GM10266 (cell line): Measurements from ENCODE around the gene TMEM52.
A peak's percentile ranks its signal among the peaks of the same experiment; 100 is the strongest.

Experiments
- DNase-seq: peaks from one replicate; pipeline ENCODE4 v3.0.0; 2012; ENCODE audit errors: extremely low spot score
- TF ChIP-seq, protein P1 (sequence below): IDR thresholded peaks from 2 replicates; pipeline ENCODE4 v1.5.1; 2012; ENCODE audit warnings: mild to moderate bottlenecking, low read depth; ENCODE audit not compliant: control insufficient read depth, insufficient read depth; ENCODE audit errors: missing control alignments

The TMEM52 gene

DNA sequence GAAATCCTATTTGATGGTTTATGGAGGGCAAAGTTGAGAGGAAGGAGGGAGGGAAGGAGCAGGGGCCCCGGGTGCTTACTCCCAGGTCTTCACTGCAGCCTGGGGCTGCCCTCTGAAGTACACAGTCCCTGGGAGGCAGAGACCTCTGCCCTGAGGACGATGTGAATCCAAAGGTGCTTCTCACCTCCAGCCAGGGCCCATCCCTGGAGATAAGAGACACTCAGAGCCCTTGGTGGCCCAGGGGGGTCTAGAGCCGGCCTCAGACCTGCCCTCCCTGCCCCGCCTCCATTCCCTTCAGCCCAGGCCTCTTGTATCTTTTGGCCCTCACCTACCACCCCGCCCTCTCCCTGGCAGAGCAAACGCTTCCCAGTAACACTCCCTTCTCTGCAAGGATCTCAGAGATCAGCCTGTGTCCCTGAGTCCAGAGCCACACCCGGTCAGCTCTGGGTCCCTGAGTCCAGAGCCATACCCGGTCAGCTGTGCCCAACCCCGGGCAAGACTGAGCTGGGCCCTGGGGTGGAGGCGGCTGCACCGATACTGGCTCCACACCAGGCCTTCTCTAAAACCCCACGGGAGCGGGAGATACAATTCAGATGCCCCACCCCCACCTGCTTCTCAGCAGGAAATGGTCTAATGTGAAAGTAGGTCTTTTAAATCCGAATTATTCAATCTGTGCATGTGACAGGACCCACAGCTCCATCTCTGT, 24.6 kb downstream of the TMEM52 start:
- TF ChIP-seq, protein P1, sequence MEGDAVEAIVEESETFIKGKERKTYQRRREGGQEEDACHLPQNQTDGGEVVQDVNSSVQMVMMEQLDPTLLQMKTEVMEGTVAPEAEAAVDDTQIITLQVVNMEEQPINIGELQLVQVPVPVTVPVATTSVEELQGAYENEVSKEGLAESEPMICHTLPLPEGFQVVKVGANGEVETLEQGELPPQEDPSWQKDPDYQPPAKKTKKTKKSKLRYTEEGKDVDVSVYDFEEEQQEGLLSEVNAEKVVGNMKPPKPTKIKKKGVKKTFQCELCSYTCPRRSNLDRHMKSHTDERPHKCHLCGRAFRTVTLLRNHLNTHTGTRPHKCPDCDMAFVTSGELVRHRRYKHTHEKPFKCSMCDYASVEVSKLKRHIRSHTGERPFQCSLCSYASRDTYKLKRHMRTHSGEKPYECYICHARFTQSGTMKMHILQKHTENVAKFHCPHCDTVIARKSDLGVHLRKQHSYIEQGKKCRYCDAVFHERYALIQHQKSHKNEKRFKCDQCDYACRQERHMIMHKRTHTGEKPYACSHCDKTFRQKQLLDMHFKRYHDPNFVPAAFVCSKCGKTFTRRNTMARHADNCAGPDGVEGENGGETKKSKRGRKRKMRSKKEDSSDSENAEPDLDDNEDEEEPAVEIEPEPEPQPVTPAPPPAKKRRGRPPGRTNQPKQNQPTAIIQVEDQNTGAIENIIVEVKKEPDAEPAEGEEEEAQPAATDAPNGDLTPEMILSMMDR: no peak
- DNase-seq: no peak

DNA sequence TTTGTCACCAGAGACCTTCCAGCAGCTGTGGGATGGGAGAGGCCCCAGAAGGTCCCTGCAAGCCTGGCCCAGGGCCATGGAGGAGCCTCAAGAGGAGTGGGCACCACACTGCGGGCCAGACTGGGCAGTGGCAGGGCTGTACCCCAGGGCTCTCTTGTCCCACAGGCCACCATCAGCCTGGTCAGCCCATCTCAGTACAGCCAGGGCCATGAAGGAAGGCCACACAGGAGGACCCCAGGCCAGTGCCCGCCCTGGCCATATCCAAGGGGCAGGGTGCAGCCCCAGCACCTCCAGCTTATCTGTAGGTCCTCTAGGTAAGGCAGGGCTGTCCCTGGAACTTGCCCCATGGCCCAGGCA, 25.1 kb downstream of the TMEM52 start:
- TF ChIP-seq, protein P1: no peak
- DNase-seq: no peak

DNA sequence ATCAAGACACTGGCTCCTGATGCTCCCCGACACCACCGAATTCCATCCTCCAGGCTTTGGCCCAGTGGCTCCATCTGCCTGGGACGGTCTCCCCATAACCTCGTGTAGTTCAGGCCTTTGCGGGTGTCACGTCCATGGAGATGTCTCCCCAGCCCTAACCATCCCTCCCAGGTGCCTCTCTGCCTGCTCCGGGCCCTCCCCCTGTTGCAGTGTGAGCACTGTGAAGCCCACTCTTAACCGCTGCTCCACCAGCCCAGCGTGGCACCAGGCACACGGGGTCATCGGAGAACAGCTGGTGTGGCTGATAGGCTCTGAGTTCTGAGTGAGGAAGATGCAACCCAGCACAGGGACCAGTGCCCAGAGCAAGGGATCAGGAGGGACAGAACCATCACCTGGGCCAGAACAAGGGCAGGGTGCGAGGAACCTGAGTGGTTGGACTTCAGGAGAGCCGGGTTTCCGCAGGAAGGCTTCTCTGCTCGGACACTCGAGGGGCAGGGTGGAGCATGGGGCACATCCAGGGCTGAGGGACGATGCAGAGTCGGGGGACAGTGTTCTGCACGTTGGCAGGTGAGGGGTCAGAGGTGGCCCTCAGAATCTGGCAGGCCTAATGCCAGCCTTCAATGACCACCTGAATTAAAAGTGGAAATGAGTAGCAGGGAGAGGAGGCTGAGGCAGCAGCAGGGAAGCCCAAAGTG, 25.6 kb downstream of the TMEM52 start:
- DNase-seq: no peak
- TF ChIP-seq, protein P1: no peak

DNA sequence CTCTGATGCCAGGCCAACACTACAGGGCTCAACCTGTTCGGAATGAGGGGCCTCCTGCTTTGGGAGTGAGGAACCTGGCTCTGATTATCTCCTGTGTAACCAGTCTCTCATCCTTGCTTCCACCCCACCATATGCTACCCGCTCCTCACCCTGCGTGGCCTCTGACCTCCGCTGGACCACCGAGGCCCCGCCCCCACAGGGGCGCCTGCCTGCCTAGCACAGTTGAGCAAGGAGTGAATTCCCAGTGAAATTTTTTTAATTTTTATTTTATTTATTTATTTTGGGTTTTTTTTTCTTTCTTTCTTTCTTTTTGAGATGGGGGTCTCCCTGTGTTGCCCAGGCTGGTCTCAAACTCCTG, 26.3 kb downstream of the TMEM52 start:
- no peak for DNase-seq
- TF ChIP-seq, protein P1: no peak

DNA sequence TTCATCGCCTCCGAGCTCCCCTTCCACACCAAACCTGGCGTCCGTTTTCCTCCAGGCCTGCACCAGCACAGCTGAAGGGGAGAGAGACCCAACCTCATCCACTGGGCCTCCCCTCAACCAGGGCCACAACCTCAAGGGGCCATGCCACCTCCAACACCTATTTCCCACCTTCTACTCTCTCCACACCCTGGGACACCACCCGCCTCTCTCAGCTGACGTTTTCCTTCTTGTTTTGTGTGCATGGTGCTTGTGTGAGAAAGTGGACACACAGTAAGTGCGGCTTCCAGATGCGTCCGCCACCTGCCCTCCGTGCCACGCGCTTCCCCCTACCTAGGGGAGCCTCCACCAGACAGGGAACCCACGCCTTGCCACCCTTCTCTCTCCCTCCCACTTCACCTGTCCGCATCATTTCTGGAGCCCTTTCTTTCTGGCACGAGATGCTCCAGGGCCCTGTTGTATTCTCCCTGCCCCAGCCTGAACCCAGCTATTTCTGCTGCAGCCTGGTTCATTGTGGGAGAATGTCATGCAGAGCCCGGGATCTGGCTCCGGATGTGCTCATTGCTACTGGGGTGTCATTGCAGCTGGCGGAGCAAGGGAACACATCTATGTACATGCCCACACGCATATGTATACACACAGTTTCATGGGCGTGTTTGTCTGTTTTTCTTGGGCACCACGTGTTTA, 26.9 kb downstream of the TMEM52 start:
- TF ChIP-seq, protein P1: no peak
- DNase-seq: no peak

DNA sequence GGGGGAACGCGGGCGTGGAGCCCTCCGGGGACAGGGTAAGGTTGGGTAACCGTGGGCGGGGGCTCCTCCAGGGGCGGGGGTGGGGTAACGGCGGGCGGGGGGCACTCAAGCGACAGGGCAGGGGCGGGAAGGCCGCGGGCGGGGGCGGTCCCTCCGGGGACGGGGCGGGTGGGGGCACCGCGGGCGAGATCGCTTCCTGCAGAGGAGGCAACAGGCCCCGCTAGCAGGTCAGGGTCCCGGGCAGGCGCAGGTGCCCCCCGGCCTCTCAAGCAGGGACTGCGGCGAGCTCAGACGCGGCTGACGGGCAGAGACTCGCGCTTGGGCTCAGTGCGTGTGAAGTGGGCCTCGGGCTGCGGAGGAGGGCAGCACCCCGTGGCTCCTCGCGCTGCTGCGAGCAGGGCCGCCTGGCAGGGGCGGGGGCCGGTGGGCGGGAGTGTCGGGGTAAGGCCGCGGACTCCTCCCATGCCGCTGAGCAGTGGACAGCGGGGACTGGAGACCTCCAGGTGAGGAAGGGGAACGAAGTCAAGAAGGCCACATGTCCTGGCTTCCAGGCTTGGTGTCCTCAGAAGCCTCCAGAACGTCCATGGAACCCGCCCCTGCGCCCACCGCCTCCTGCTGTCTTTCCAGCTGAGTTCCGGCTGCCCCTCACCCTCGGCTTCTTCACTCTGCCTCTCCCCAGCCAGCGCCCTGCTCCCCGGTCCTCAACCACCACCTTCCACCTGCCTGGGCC, 27.6 kb downstream of the TMEM52 start:
- TF ChIP-seq, protein P1: no peak
- DNase-seq: peak; percentile 96
